ENCODE results near the gene ARVCF.

ARVCF gene

GRCh38 chr22:20009018-20009491 lies 7.6 kb downstream of the ARVCF start:
- DNase-seq (ENCODE audit: extremely low read depth, insufficient read length): no peak

DNA sequence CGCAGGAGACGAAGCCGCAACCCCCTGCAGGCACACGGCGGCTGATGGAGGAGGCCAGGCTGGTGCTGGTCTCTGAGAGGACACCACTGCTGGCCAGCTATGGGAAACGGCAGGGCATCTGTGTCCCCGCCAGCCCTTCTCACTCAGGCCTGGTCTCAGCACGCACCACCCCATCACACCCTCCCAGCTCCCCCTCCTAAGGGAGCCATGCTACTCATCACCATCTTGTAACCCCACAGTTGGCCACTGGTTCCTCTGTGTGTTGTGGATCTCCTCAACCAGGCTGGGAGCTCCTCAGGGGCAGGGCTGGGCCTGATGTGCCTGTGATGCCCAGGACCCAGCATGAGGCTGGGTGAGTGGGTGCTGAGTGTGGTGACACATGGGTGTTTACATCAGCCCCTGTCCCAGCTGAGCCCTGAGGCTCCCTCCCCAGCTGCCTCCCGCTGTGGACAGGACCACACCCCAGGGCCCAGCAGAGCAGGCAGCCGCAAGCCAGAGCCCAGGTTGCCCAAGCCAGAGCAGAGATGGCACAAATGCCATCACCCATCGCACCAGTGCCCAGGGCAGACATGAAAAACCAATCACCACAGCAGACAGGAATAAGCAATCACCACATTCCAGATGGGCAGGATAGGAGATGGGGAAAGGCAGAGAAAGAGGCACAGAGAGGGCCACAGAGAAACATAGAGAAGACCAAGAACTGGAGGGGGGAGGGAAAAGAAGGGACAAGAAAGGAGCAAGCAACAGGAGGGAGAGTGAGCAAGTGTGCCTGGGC lies 8.2 kb downstream of the ARVCF start:
- no peak for TF ChIP-seq CTCF (IDR thresholded peaks at IDR 0.05; ENCODE audit: insufficient read depth, low read length, poor library complexity, severe bottlenecking)
- Histone ChIP-seq H3K36me3 (ENCODE audit: control insufficient read depth, insufficient read depth, low read length) (no peaks in the 10 kb centered on the region), H3K4me3 (replicated peaks; ENCODE audit: low read depth, low read length) (no peak overlapping the region), H3K27me3 (replicated peaks; ENCODE audit: control insufficient read depth, insufficient read depth, low read length) (no peaks in the 10 kb centered on the region)
- no peak for DNase-seq (ENCODE audit: extremely low read depth, insufficient read length)

More at GRCh38 chr22:20009018-20009491, 7.6 kb downstream of the ARVCF start:
- TF ChIP-seq CTCF (IDR thresholded peaks at IDR 0.05; ENCODE audit: insufficient read depth, low read length, poor library complexity, severe bottlenecking): no peak
- H3K4me3 ChIP-seq (replicated peaks; ENCODE audit: low read depth, low read length): no peak overlapping the region
- no peaks in the 10 kb centered on the region for H3K27me3 ChIP-seq (replicated peaks; ENCODE audit: control insufficient read depth, insufficient read depth, low read length)
- no peaks in the 10 kb centered on the region for H3K36me3 ChIP-seq (ENCODE audit: control insufficient read depth, insufficient read depth, low read length)

DNA sequence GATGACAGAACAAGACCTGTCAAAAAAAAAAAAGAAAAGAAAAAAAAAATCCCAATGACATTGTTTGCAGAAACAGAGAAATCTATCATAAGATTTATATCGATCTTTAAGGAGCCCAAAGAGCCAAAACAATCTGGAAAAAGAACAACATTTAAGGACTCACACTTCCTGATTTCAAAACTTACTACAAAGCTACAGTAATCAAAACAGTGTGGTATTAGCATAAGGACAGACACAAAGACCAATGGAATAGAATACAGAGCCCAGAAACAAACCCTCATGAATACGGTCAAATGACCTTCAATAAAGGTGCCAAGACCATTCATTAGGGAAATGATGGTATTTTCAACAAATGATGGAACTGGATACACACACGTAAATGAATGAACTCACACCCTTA lies 12.2 kb downstream of the ARVCF start:
- Histone ChIP-seq H3K27me3 (replicated peaks; ENCODE audit: control insufficient read depth, insufficient read depth, low read length) (no peaks in the 10 kb centered on the region), H3K4me3 (replicated peaks; ENCODE audit: low read depth, low read length) (no peak overlapping the region), H3K36me3 (ENCODE audit: control insufficient read depth, insufficient read depth, low read length) (no peaks in the 10 kb centered on the region)
- no peak for TF ChIP-seq CTCF (IDR thresholded peaks at IDR 0.05; ENCODE audit: insufficient read depth, low read length, poor library complexity, severe bottlenecking)
- no peak for DNase-seq (ENCODE audit: extremely low read depth, insufficient read length)

DNA sequence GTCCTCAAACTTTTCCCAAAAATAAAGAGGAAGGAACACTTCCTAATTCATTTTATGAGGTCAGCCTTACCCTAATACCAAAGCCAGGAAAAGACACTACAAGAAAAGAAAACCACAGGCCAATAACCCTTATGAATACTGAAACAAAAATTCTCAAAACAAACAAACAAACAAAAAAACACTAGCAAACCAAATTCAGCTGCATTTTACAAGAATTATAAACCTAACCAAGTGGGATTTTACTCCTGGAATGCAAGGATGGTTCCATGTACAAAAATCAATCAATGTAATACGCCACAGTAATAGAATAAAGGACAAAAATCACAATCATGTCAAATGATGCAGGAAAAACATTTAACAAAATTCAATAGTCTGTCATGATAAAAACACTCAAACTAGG lies 13.3 kb downstream of the ARVCF start:
- H3K27me3 ChIP-seq (replicated peaks; ENCODE audit: control insufficient read depth, insufficient read depth, low read length): no peaks in the 10 kb centered on the region
- no peak for TF ChIP-seq CTCF (IDR thresholded peaks at IDR 0.05; ENCODE audit: insufficient read depth, low read length, poor library complexity, severe bottlenecking)
- H3K36me3 ChIP-seq (ENCODE audit: control insufficient read depth, insufficient read depth, low read length): no peaks in the 10 kb centered on the region
- H3K4me3 ChIP-seq (replicated peaks; ENCODE audit: low read depth, low read length): no peak overlapping the region
- no peak for DNase-seq (ENCODE audit: extremely low read depth, insufficient read length)

DNA sequence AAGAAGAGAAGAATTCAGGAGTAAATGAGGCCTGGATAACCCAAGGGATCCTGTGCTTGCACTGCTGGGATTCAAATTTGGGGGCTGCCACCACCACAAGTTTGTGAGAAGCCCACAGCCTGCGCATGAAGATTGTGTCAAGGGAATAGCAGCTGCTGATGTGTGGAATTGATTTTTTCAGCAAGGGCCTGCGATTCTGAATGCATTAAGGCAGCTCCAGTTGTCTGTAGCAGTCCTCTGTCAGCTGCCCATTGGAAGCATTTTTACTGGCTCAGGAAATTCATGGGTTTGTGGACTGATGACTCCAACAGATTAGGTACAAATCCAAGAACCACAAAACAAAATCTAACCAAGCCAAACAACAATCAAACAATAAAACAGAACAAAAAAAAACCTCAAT lies 14.0 kb downstream of the ARVCF start:
- DNase-seq (ENCODE audit: extremely low read depth, insufficient read length): no peak
- TF ChIP-seq CTCF (IDR thresholded peaks at IDR 0.05; ENCODE audit: insufficient read depth, low read length, poor library complexity, severe bottlenecking): no peak

More for the DNA sequence above, 14.0 kb downstream of the ARVCF start:
- no peak overlapping the region for H3K4me3 ChIP-seq (replicated peaks; ENCODE audit: low read depth, low read length)
- H3K27me3 ChIP-seq (replicated peaks; ENCODE audit: control insufficient read depth, insufficient read depth, low read length): no peaks in the 10 kb centered on the region
- no peaks in the 10 kb centered on the region for H3K36me3 ChIP-seq (ENCODE audit: control insufficient read depth, insufficient read depth, low read length)

Data from GM06990 (cell line).